ENCODE measurements around the gene FAM117A.

DNA sequence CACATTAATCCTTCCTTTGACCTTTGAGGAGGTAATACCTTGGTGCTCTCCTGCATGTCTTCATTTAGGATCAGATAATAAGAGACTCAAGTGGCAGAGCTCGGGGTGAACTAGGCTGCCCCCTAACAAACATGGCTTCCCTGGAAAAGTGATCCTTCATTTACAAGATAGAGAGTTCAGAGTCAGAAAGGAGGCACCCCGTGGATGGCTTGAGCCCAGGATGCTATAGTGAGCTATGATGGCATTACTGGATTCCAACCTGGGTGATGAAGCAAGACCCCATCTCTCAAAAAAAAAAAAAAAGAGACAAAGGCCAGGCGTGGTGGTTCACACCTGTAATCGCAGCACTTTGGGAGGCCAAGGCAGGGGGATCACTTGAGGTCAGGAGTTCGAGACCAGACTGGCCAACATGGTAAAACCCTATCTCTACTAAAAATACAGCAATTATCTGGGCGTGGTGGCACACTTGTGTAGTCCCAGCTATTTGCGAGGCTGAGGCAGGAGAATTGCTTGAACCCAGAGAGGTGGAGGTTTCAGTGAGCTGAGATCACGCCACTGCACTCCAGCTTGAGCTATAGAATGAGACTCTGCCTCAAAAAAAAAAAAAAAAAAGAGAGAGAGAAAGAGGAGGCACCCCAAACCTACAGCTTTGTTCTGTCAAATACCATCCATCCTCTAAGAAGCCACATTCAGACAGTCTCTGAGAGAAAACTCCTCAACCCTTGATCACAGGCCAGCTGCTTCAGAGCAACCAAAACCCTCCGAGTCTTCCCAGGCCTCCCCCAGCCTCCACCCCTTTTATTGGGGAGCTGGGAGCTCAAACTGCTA is 7.4 kb downstream of the FAM117A start:
- TF ChIP-seq, protein P1, sequence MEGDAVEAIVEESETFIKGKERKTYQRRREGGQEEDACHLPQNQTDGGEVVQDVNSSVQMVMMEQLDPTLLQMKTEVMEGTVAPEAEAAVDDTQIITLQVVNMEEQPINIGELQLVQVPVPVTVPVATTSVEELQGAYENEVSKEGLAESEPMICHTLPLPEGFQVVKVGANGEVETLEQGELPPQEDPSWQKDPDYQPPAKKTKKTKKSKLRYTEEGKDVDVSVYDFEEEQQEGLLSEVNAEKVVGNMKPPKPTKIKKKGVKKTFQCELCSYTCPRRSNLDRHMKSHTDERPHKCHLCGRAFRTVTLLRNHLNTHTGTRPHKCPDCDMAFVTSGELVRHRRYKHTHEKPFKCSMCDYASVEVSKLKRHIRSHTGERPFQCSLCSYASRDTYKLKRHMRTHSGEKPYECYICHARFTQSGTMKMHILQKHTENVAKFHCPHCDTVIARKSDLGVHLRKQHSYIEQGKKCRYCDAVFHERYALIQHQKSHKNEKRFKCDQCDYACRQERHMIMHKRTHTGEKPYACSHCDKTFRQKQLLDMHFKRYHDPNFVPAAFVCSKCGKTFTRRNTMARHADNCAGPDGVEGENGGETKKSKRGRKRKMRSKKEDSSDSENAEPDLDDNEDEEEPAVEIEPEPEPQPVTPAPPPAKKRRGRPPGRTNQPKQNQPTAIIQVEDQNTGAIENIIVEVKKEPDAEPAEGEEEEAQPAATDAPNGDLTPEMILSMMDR (IDR thresholded peaks at IDR 0.05; ENCODE audit: borderline replicate concordance, extremely low read depth, low read length, poor library complexity, severe bottlenecking) = no peak
- no peak for TF ChIP-seq EZH2 (IDR thresholded peaks at IDR 0.05; ENCODE audit: borderline replicate concordance, low read depth, low read length, severe bottlenecking)
